Islet of Langerhans (tissue), 1 donor: ENCODE data around the gene GANAB.
"Not testable (repeated sequence)": the region's sequence is repeated elsewhere in the genome, so short reads cannot be mapped to it uniquely, and the experiment has no call there.

Experiments used
- FAIRE-seq: peaks from one replicate; lab custom pipeline; 2011; peaks lifted over from hg19 to GRCh38; lab: Jason Lieb, UNC

Gene GANAB

DNA sequence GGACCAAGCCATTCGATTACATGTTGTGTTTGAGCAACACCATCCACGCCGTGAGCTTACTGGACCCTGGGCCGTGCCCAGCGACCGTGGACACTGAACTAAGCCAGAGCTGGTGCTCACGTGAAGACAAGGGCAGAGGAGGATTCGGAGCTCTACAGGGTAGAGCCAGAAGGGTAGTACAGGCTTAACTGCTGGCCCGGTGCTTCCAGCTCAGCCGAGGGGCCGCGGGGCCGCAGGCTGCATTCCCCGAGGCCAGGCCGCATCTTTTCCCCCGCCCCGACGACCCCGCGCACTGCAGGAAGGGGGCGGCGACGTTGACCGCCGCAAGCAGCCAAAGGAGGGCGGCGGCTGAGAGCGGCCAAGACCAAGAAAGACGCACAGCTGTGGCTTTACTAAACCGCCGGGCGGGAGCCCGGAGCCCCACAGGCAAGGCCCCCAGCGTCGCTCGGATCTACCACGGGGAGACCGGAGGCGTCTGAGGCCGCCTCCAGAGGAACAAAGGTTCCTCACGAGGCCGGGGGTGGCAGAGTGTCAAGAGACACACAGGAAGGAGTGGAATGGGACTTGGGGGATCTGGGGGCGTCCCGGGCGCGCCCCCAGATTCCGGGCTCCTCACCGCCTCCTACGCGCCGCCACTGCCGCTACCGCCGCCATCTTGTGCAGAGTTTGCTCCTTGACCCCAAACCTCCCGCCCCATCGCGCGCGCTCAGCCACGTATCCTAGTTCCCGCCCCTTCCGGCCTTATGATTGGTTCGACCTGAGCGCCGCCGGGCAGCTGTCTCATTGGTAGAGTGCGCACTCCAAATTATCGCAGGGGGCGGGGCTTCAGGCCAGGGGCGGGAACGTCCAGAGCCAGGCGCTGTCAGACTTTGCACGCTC, at the start of gene GANAB:
Gene GANAB, minus strand, starts transcription at position 668 of the 879 bp plus-strand sequence. Its CDS starts 14 bp downstream, at position 654.
- FAIRE-seq: peak; percentile 55

- no peak for FAIRE-seq
Measured at GRCh38 chr11:62694455-62695167, 48.2 kb upstream of the GANAB start.

DNA sequence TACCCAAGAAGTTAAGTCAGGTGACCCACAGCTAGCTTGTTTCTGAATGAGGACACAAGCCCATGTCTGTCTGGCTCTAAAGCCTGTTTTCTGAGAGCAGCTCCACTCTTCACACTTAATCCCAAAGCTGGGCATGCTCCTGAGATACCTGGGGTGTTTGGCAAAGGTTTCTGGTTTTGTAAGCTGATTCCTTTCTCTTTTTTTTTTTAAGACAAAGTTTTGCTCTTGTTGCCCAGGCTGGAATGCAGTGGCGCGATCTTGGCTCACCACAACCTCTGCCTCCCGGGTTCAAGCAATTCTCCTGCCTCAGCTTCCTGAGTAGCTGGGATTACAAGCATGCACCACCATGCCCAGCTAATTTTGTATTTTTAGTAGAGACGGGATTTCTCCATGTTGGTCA, 47.2 kb upstream of the GANAB start:
- not testable (repeated sequence) for FAIRE-seq

DNA sequence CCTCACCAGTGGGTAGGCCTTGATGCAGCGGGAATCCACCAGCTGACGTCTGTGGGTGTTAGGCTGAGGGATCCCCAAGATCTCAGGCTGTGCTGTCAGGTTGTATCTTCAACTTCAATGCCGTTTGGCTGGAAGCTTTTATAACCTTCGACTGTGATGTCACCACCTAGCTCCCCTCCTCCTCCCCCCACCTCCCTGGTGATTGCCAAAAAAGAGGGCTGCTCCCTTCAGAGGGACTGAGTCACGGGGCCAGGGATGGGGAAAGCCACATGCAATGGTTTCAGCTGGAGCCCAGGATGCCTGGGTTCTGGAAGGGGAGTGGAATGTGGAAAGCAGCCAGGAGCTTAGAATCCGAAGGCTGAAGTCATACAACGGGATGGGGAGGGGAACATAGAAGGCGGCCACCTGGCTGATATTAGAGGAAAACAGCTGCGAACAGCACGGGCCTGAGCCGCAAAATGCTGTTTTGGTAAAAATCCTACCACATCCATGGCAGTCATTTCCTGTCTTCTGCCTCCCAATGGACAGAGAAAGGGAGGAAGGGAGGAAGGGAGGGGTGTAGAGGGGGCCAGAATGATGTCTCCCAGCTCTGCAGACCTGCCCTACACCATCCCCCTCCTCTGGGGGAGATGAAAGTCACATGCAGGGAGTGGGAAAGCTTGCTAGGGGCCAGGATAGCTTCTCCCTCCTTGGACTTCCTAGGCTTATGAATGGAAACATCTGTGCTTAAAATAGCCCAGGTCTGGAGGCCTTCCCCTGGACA, 43.2 kb upstream of the GANAB start, which contains the start of gene LRRN4CL:
Gene LRRN4CL, minus strand, starts transcription at position 110 of the 763 bp plus-strand sequence. CDS start 1,022 bp downstream, outside the sequence.
- no peak for FAIRE-seq

- no peak for FAIRE-seq
Measured at GRCh38 chr11:62688491-62688890, 42.1 kb upstream of the GANAB start.

DNA sequence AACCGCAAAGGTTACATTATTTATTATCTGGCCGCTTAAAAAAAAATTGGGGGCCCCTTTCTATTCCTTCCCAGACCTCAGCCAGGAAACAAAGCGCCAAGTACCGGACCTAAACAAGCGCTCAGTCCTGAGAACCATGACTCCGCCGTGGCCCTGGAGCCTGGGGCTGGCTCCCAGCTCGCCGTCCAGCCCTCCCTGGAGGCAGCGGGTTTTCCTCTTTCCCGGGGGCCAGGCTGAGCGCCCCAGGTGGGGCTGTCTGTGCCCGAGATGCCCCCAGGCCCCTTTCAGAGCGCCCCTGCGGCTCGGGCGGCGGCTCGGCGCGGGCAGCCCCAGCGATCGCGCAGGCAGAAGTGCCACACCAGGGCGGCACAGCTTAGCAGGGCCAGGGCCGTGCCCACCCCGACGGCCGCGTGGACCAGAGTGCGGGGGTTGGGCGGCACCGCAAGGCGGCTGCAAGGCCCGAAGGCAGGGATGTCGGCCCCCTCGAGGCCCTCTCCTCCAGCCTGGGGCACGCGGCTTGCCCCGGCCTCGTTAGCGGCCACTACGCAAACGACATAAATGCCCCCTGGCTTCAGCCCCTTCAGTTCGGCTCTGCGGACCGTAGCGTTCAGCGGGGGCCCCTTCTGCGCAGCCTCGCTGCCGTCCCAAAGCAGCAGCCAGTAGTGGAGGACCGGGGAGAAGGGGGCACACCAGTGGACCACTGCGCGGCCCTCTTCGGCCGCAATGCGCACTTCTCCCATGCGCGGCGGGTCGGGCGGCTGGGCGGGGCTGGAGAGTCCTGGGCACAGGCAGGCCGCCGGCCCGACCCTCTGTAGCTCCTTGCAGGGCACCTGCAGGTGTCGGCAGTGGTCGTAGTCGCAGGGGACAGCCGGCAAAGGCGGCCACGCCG, 41.3 kb upstream of the GANAB start:
- no peak for FAIRE-seq

GRCh38 chr11:62682518-62682917, 36.1 kb upstream of the GANAB start:
- no peak for FAIRE-seq

- FAIRE-seq: no peak
Measured at GRCh38 chr11:62680825-62681240, 34.4 kb upstream of the GANAB start.

DNA sequence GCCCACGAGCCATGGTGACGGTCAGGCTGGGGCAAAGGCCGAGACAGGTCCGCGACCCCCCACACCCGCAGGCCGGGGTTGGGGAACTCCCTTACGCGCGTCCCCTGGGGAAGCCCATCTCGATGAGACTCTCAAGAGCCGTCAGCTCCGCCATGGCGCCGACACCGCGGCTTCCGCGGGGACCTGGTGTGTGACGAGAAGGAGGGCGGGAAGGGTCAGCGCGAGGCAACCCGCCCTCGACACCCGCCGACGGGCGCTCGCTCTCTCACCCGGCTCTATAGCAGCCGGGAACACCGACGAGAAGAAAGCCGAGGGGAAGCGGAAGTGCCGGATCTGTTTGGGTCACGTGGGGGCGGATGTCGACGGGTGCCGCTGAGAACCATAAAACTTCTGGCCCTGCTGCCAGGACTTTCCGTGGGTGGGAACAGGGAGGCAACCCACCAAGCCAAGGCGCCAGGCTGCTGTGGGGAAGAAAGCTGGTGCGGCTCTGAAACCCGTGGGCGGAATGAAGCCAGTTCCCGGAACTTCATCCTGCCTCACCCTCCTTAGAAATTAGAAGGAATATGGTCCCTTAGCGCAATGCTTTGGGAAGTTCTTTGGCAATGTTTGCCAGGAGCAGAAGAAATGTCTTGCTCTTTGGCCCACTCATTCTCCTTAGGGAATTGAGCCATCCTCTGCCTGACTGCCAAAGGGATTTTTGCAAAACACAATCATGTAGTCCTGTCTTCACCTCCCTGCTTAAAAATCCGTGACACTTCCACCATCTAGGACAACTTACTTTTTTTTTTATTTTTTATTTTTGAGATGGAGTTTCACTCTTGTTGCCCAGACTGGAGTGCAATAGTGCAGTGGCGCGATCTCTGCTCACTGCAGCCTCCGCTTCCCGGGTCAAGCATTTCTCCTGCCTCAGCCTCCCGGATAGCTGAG, 32.6 kb upstream of the GANAB start, which contains the start of gene UBXN1:
Gene UBXN1, minus strand, starts transcription at position 304 of the 927 bp plus-strand sequence. Its CDS starts 150 bp downstream, at position 154.
- FAIRE-seq: no peak

- FAIRE-seq: no peak
Measured at GRCh38 chr11:62678433-62678769, 32.0 kb upstream of the GANAB start.

- no peak for FAIRE-seq
Measured at GRCh38 chr11:62677714-62678113, 31.3 kb upstream of the GANAB start.

DNA sequence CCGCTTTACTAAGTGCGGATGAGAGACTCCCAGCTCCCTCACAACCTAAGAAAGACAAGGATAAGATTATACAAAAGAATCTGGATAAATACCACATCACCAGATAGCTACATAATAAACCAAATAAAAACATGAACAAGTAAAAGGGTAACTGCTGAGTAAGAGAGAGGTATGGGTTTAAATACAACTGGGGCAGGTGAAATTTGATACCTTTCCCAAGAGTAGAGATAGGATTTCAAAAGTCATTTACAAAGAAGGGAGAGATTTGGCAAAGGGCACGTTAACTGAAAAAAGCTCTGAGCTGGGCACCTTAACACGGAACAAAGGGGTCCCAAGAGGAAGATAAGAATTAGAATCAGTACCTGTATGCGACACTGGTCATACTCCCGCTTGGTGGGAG, 30.7 kb upstream of the GANAB start:
- no peak for FAIRE-seq

GRCh38 chr11:62676698-62677097, 30.3 kb upstream of the GANAB start:
- no peak for FAIRE-seq

- FAIRE-seq: not testable (repeated sequence)
Measured at GRCh38 chr11:62675415-62675814, 29.0 kb upstream of the GANAB start.

DNA sequence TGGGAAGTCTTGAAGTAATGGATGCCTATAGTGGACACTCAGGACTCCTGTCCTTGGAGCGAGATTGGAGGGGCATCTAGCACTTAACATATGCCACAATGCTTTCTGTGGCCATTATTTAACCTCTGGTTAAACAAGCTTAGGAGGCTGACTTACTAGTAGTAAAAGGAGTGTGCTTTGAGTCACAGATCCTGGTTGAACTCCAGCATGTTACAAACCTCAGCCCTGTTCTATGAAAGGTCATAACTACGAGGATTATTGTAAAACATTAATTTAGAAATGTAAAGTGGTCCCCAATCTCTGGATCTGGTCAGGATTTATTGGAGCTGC, 26.7 kb upstream of the GANAB start:
- FAIRE-seq: no peak

DNA sequence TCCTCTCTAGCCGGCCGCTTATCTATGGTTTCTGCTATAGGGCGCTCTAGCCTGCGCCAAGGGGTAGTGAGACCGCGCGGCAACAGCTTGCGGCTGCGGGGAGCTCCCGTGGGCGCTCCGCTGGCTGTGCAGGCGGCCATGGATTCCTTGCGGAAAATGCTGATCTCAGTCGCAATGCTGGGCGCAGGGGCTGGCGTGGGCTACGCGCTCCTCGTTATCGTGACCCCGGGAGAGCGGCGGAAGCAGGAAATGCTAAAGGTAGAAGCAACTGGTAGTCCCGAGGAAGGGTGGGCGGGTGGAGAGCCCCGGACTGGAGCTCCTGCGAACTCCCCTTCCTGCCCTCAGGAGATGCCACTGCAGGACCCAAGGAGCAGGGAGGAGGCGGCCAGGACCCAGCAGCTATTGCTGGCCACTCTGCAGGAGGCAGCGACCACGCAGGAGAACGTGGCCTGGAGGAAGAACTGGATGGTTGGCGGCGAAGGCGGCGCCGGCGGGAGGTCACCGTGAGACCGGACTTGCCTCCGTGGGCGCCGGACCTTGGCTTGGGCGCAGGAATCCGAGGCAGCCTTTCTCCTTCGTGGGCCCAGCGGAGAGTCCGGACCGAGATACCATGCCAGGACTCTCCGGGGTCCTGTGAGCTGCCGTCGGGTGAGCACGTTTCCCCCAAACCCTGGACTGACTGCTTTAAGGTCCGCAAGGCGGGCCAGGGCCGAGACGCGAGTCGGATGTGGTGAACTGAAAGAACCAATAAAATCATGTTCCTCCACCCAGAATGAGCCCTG, 25.4 kb upstream of the GANAB start, which contains the start of the genes LBHD1 and UQCC3:
Gene LBHD1, minus strand, starts transcription at position 660 of the 782 bp plus-strand sequence. CDS start 2,236 bp downstream, outside the sequence.
Gene UQCC3, plus strand, starts transcription at position 66 of the 782 bp plus-strand sequence. Its CDS starts 73 bp downstream, at position 139.
- no peak for FAIRE-seq

- no peak for FAIRE-seq
Measured at GRCh38 chr11:62671236-62671607, 24.8 kb upstream of the GANAB start.

DNA sequence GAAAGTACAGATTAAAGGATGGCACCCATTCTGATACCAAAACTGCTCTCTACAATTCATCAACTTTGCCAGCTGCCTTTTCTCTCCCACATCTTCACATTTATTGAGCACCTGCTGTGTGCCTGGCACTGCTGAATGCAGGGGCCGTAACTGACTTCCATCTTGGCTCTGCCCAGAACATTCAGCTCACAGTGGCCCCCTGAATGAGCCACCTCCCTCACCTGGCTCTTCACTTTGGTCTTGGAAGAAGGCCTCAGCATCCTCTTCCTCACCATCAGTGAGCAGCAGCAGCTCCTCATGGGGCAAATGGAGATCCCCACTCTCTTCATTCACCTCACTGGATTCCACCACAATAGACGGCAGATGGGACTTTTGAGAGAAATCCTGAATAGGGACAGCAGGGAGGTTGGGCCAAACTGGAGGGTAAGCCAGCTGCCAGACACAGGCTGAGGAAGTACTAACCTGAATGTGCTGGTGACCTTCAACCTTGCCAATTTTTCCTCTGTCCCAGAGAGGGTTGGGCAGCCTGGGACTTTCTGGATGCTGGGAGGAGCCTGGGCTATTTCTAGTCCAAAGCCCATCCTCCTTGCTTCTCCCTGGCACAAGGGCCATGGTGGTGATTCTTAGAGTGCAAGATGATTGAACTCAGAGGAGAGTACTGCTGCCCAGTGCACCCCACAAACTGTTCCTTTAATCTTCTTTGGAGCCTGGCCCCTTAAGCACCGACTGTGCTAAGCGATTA, 23.2 kb upstream of the GANAB start:
- no peak for FAIRE-seq

GRCh38 chr11:62667460-62667859, 21.0 kb upstream of the GANAB start:
- no peak for FAIRE-seq
